HepG2 (cell line): ENCODE measurements around the gene ALDOA. TPM values are rescaled to one million over a fixed set of nuclear protein-coding genes. Genes with fewer than 3 reads are reported as not detected.
A peak's percentile ranks its signal among the peaks of the same experiment; 100 is the strongest.

ENCODE experiments used
- EP300 ChIP-seq, 3 experiments: sonication (generic) in 1 of 3; formaldehyde crosslinking in 1 of 3; IDR thresholded peaks; 2 replicates each; pipeline versions ENCODE4 v1.5.1 to v1.6.1; 2011 to 2020; ENCODE audit warnings: low read depth in 2 of 3, low read length in 2 of 3, borderline replicate concordance in 1 of 3, improper control_type of control experiment in 1 of 3, mild to moderate bottlenecking in 1 of 3, missing genetic modification reagents in 1 of 3, moderate library complexity in 1 of 3
- GATAD2A ChIP-seq: IDR thresholded peaks from 2 replicates; pipeline ENCODE4 v1.6.1; 2016
- HOXA7 ChIP-seq: sonication (generic); formaldehyde crosslinking; IDR thresholded peaks from 2 replicates; pipeline ENCODE4 v1.8.1; 2022; ENCODE audit warnings: mild to moderate bottlenecking, missing genetic modification reagents, moderate library complexity
- JARID2 ChIP-seq: sonication (generic); formaldehyde crosslinking; IDR thresholded peaks from 2 replicates; pipeline ENCODE4 v1.8.1; 2023; ENCODE audit warnings: missing genetic modification reagents, inconsistent platforms; ENCODE audit not compliant: insufficient replicate concordance
- KLF16 ChIP-seq, 2 experiments: sonication (generic) in 1 of 2; formaldehyde crosslinking in 1 of 2; IDR thresholded peaks; 2 replicates each; pipeline versions ENCODE4 v1.6.1 to v1.8.0; 2016 to 2023; ENCODE audit warnings: missing genetic modification reagents in 2 of 2, missing compliant biosample characterization in 1 of 2
- MEF2D ChIP-seq: sonication (generic); formaldehyde crosslinking; IDR thresholded peaks from 2 replicates; pipeline ENCODE4 v1.5.1; 2020; ENCODE audit warnings: mild to moderate bottlenecking, missing genetic modification reagents
- MTA1 ChIP-seq: sonication (generic); formaldehyde crosslinking; IDR thresholded peaks from 2 replicates; pipeline ENCODE4 v1.4.0; 2020; ENCODE audit warnings: missing genetic modification reagents, mild to moderate bottlenecking, borderline replicate concordance
- NPAS2 ChIP-seq: sonication (generic); formaldehyde crosslinking; IDR thresholded peaks from 2 replicates; pipeline ENCODE4 v1.8.0; 2022; ENCODE audit warnings: mild to moderate bottlenecking, missing genetic modification reagents, borderline replicate concordance
- PATZ1 ChIP-seq: sonication (generic); formaldehyde crosslinking; IDR thresholded peaks from 2 replicates; pipeline ENCODE4 v1.4.0; 2020; ENCODE audit warnings: missing genetic modification reagents
- PHF8 ChIP-seq: sonication (generic); formaldehyde crosslinking; IDR thresholded peaks from 2 replicates; pipeline ENCODE4 v1.5.0; 2020; ENCODE audit warnings: missing genetic modification reagents
- POLR2AphosphoS5 ChIP-seq: IDR thresholded peaks from 2 replicates; pipeline ENCODE4 v1.6.1; 2012; ENCODE audit warnings: low read depth, low read length
- SMARCC2 ChIP-seq: fragments of 450-650 bp; IDR thresholded peaks from 2 replicates; pipeline ENCODE4 v1.6.1; 2017; ENCODE audit warnings: antibody characterized with exemption, mild to moderate bottlenecking
- SMC3 ChIP-seq: IDR thresholded peaks from 2 replicates; pipeline ENCODE4 v1.6.1; 2011; ENCODE audit warnings: low read length, improper control_type of control experiment
- SRSF9 ChIP-seq: fragments of 200-400 bp; formaldehyde crosslinking; IDR thresholded peaks from 2 replicates; pipeline ENCODE4 v1.6.1; 2018; ENCODE audit warnings: borderline replicate concordance, mild to moderate bottlenecking, low read depth, low read length; ENCODE audit not compliant: insufficient read depth, poor library complexity, severe bottlenecking
- TP53 ChIP-seq: sonication (generic); formaldehyde crosslinking; conservative IDR thresholded peaks from 2 replicates; pipeline ENCODE4 v1.4.0; 2020; ENCODE audit warnings: missing genetic modification reagents
- ZBTB43 ChIP-seq: sonication (generic); formaldehyde crosslinking; conservative IDR thresholded peaks from 2 replicates; pipeline ENCODE4 v1.4.0; 2020; ENCODE audit warnings: missing genetic modification reagents
- ZNF205 ChIP-seq: IDR thresholded peaks from 2 replicates; pipeline ENCODE4 v1.6.1; 2018; ENCODE audit warnings: missing biosample characterization, missing genetic modification reagents
- ZNF567 ChIP-seq: sonication (generic); formaldehyde crosslinking; IDR thresholded peaks from 2 replicates; pipeline ENCODE4 v1.8.1; 2023; ENCODE audit warnings: mild to moderate bottlenecking, missing genetic modification reagents, borderline replicate concordance
- ZNF616 ChIP-seq: sonication (generic); formaldehyde crosslinking; IDR thresholded peaks from 2 replicates; pipeline ENCODE4 v1.5.0; 2020; ENCODE audit warnings: low read depth, mild to moderate bottlenecking, missing genetic modification reagents
- polyA plus RNA-seq, 8 experiments: library from polyadenylated mRNA; depleted of rRNA in 3 of 8; stranded (reverse) in 7 of 8; unstranded in 1 of 8; fragments of >200 nt; fragmentation: Illumina TruSeq in 4 of 8; extraction: Trizol in 4 of 8; gene quantifications; 2 replicates each; pipeline versions ENCODE4 v1.2.1 to v1.2.3, GENCODE V29; 2011 to 2016; ENCODE audit warnings: low read depth in 4 of 8, missing spikeins in 1 of 8, mixed read lengths in 1 of 8; ENCODE audit not compliant: insufficient read depth in 1 of 8
- total RNA-seq, 5 experiments: library from RNA; depleted of rRNA; stranded (reverse); fragments of >200 nt; fragmentation: Illumina TruSeq; extraction: Trizol; gene quantifications; 2 replicates each; pipeline ENCODE4 v1.2.3, GENCODE V29; 2016; ENCODE audit warnings: low read depth in 1 of 5
- TF ChIP-seq, protein P1 (sequence below): sonication (generic); formaldehyde crosslinking; IDR thresholded peaks from 2 replicates; pipeline ENCODE4 v1.5.1; 2020; ENCODE audit warnings: mild to moderate bottlenecking, missing genetic modification reagents
- TF ChIP-seq, protein P2 (sequence below): sonication (generic); formaldehyde crosslinking; conservative IDR thresholded peaks from 2 replicates; pipeline ENCODE4 v1.8.0; 2022; ENCODE audit warnings: mild to moderate bottlenecking, moderate library complexity, missing genetic modification reagents

ALDOA gene
- total and polyA plus RNA-seq, 2 of the 13 experiments (the other 11 are each of a cell fraction or from before 2014, with no cell fraction given), result 925 to 1,884 TPM

- TF ChIP-seq, protein P1, sequence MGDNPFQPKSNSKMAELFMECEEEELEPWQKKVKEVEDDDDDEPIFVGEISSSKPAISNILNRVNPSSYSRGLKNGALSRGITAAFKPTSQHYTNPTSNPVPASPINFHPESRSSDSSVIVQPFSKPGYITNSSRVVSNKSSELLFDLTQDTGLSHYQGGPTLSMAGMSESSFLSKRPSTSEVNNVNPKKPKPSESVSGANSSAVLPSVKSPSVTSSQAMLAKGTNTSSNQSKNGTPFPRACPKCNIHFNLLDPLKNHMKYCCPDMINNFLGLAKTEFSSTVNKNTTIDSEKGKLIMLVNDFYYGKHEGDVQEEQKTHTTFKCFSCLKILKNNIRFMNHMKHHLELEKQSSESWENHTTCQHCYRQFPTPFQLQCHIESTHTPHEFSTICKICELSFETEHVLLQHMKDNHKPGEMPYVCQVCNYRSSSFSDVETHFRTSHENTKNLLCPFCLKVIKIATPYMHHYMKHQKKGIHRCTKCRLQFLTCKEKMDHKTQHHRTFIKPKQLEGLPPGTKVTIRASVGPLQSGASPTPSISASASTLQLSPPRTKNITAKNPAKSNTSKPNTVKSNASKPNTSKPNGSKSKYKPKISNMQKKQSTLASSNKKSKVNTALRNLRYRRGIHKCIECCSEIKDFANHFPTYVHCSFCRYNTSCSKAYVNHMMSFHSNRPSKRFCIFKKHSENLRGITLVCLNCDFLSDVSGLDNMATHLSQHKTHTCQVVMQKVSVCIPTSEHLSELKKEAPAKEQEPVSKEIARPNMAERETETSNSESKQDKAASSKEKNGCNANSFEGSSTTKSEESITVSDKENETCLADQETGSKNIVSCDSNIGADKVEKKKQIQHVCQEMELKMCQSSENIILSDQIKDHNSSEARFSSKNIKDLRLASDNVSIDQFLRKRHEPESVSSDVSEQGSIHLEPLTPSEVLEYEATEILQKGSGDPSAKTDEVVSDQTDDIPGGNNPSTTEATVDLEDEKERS (CRISPR knock-in tag), result 0 out of 2 replicates have a peak, but pooled peaks have one; percentile 26
- no peak for TF ChIP-seq SMC3
- TF ChIP-seq KLF16 (CRISPR knock-in tag; IDR thresholded peaks at IDR 0.05), result peak; percentile 95 to 97
- TF ChIP-seq ZNF205, result peak; percentile 93
- no peak for TF ChIP-seq HOXA7 (CRISPR knock-in tag)
- TF ChIP-seq, protein P2, sequence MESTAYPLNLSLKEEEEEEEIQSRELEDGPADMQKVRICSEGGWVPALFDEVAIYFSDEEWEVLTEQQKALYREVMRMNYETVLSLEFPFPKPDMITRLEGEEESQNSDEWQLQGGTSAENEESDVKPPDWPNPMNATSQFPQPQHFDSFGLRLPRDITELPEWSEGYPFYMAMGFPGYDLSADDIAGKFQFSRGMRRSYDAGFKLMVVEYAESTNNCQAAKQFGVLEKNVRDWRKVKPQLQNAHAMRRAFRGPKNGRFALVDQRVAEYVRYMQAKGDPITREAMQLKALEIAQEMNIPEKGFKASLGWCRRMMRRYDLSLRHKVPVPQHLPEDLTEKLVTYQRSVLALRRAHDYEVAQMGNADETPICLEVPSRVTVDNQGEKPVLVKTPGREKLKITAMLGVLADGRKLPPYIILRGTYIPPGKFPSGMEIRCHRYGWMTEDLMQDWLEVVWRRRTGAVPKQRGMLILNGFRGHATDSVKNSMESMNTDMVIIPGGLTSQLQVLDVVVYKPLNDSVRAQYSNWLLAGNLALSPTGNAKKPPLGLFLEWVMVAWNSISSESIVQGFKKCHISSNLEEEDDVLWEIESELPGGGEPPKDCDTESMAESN (CRISPR knock-in tag), result peak; percentile 91
- no peak for TF ChIP-seq SMARCC2
- peak; percentile 91 for TF ChIP-seq MEF2D (CRISPR knock-in tag)
- peak; percentile 33; the same call in 1 of the 2 replicates for TF ChIP-seq MTA1 (CRISPR knock-in tag)
- TF ChIP-seq PATZ1 (CRISPR knock-in tag), result peak; percentile 71
- TF ChIP-seq PHF8, result peak; percentile 64
- no peak for TF ChIP-seq SRSF9
- peak; percentile 78 for TF ChIP-seq TP53 (CRISPR knock-in tag)
- TF ChIP-seq ZNF567, result peak; percentile 91
- TF ChIP-seq EP300 (IDR thresholded peaks at IDR 0.05; ENCODE audit: low read depth in 2 of 2, low read length in 2 of 2), result peak; percentile 60 to 63; a peak in 1 of 4 replicates
- peak; percentile 76 for TF ChIP-seq EP300 (CRISPR knock-in tag; IDR thresholded peaks at IDR 0.05; ENCODE audit: borderline replicate concordance)
- TF ChIP-seq ZNF616 (CRISPR knock-in tag), result peak; percentile 97
- peak; percentile 61 for TF ChIP-seq GATAD2A (CRISPR knock-in tag)
- TF ChIP-seq JARID2 (CRISPR knock-in tag), result no peak
- peak; percentile 81 for TF ChIP-seq ZBTB43
- TF ChIP-seq NPAS2 (CRISPR knock-in tag), result no peak
- TF ChIP-seq POLR2AphosphoS5, result no peak
Observed at GRCh38 chr16:30052671-30053372, 12.7 kb upstream of the ALDOA start (continued).
